ENCODE results near the gene ATOX1. TPM values are rescaled to one million over a fixed set of nuclear protein-coding genes. Genes with fewer than 3 reads are reported as not detected.

The ATOX1 gene
- total RNA-seq, 2 donors from 2014 or later = 6.3 to 39.7 TPM

- TF ChIP-seq, protein P1, sequence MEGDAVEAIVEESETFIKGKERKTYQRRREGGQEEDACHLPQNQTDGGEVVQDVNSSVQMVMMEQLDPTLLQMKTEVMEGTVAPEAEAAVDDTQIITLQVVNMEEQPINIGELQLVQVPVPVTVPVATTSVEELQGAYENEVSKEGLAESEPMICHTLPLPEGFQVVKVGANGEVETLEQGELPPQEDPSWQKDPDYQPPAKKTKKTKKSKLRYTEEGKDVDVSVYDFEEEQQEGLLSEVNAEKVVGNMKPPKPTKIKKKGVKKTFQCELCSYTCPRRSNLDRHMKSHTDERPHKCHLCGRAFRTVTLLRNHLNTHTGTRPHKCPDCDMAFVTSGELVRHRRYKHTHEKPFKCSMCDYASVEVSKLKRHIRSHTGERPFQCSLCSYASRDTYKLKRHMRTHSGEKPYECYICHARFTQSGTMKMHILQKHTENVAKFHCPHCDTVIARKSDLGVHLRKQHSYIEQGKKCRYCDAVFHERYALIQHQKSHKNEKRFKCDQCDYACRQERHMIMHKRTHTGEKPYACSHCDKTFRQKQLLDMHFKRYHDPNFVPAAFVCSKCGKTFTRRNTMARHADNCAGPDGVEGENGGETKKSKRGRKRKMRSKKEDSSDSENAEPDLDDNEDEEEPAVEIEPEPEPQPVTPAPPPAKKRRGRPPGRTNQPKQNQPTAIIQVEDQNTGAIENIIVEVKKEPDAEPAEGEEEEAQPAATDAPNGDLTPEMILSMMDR (IDR thresholded peaks at IDR 0.05) = no peak
- no peak for TF ChIP-seq POLR2A (IDR thresholded peaks at IDR 0.05)
- no peak for DNase-seq
- intact Hi-C loops (cut with DNase I) = no loop called here
- Histone ChIP-seq H3K36me3 (replicated peaks in 1 of 2; ENCODE audit: insufficient read depth in 1 of 2, low read depth in 2 of 2) (no peaks in the 10 kb centered on the region), H3K27ac (peak overlapping the region in 1 of 4 donors; percentile 16), H3K9me3 (no peaks in the 10 kb centered on the region), H3K27me3 (no peaks in the 10 kb centered on the region), H3K4me3 (no peak overlapping the region), H3K4me1 (peaks cover 69% of the 10 kb centered on the region)
- WGBS, 2 donors = 16 to 21% methylated on average over 3 of the region's 3 CpGs
- no peak for ATAC-seq
Observed at GRCh38 chr5:151775025-151775606, 16.7 kb upstream of the ATOX1 start.

GRCh38 chr5:151773951-151774350 is 15.5 kb upstream of the ATOX1 start:
- no peaks in the 10 kb centered on the region for H3K27me3 ChIP-seq
- H3K36me3 ChIP-seq (replicated peaks in 1 of 2; ENCODE audit: insufficient read depth in 1 of 2, low read depth in 2 of 2) = no peaks in the 10 kb centered on the region
- DNase-seq (no peak), ATAC-seq (no peak)
- peak overlapping the region in 1 of 4 donors; percentile 92 for H3K27ac ChIP-seq
- intact Hi-C loops (cut with DNase I) = no loop called here
- WGBS, 2 donors = 0 to 2% methylated on average over 3 of the region's 3 CpGs
- TF ChIP-seq POLR2A (IDR thresholded peaks at IDR 0.05) = no peak
- TF ChIP-seq, protein P1 (IDR thresholded peaks at IDR 0.05) = no peak
- H3K4me1 ChIP-seq = peaks cover 61% of the 10 kb centered on the region
- no peak overlapping the region for H3K4me3 ChIP-seq
- no peaks in the 10 kb centered on the region for H3K9me3 ChIP-seq

GRCh38 chr5:151772846-151773561 is 14.6 kb upstream of the ATOX1 start:
- TF ChIP-seq, protein P1 (IDR thresholded peaks at IDR 0.05) = no peak
- no peak for TF ChIP-seq POLR2A (IDR thresholded peaks at IDR 0.05)
- Histone ChIP-seq H3K4me1 (peaks cover 52% of the 10 kb centered on the region), H3K4me3 (peak overlapping the region; percentile 57 to 72), H3K9me3 (no peaks in the 10 kb centered on the region), H3K36me3 (replicated peaks in 1 of 2; ENCODE audit: insufficient read depth in 1 of 2, low read depth in 2 of 2) (no peaks in the 10 kb centered on the region), H3K27ac (peak overlapping the region; percentile 71 to 98 (median 86)), H3K27me3 (no peaks in the 10 kb centered on the region)
- ATAC-seq = no peak
- intact Hi-C loops (cut with DNase I) = no loop called here
- peak in 2 of 4 donors; percentile 15 to 30 for DNase-seq
- 0 to 2% methylated on average over 18 of the region's 18 CpGs for WGBS, 2 donors

DNA sequence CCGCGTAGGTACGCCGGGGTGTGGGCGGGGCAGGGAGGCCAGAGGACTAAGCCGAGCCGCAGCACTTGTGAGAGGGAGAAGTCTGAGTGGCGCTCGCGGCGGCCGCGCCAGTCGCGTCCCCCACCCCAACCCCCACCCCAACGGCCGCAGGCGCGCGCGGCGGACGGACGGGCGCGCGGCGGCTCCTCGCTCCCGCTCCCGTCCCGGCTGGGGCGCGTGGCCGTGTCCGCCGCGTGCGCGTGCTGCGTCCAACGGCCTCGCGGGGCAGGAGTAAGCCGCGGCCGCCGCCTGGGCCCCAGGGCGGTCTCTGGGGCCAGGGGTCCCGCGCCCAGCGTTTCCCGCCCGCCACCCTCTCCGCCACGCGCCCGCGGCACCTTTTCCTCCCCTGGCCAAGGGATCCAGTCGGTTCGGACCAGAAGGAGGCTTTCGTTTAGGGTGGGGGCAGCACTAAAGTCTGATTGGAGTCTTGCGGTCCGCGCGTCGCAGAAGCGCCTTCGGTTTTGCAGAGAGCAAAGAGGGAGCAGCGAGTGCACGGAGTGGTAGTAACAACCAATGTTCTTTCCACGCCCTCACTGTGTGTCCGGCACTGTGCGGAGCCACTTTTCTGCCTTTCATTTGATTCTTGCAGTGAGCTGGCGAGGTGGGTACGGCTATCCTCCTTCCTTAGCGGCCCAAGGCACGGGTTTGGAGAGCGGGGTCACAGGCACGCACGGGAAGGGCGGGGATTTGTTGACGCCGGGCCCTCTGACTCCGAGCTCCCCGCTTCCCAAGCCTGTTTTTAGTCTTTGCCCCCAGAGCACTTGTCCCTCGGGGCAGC is 13.8 kb upstream of the ATOX1 start:
- WGBS, 2 donors = 0% methylated on average over 10 to 54 of the region's 87 CpGs
- H3K4me1 ChIP-seq = peaks cover 48% of the 10 kb centered on the region

More for the DNA sequence above, 13.8 kb upstream of the ATOX1 start:
- Histone ChIP-seq H3K27ac (peak overlapping the region; percentile 71 to 98 (median 86)), H3K36me3 (replicated peaks in 1 of 2; ENCODE audit: insufficient read depth in 1 of 2, low read depth in 2 of 2) (no peaks in the 10 kb centered on the region), H3K27me3 (no peaks in the 10 kb centered on the region), H3K9me3 (no peaks in the 10 kb centered on the region), H3K4me3 (peak overlapping the region; percentile 57 to 72)
- ATAC-seq (peak; percentile 10), DNase-seq (peak; percentile 35 to 38 (median 36))
- intact Hi-C loops (cut with DNase I) = no loop called here
- TF ChIP-seq, protein P1 (IDR thresholded peaks at IDR 0.05) = no peak
- no peak for TF ChIP-seq POLR2A (IDR thresholded peaks at IDR 0.05)
